ENCODE measurements around the gene LRRC36. TPM values are rescaled to one million over a fixed set of nuclear protein-coding genes. Genes with fewer than 3 reads are reported as not detected.

Gene LRRC36
- total RNA-seq, 1 experiment from 2014 or later: not detected

DNA sequence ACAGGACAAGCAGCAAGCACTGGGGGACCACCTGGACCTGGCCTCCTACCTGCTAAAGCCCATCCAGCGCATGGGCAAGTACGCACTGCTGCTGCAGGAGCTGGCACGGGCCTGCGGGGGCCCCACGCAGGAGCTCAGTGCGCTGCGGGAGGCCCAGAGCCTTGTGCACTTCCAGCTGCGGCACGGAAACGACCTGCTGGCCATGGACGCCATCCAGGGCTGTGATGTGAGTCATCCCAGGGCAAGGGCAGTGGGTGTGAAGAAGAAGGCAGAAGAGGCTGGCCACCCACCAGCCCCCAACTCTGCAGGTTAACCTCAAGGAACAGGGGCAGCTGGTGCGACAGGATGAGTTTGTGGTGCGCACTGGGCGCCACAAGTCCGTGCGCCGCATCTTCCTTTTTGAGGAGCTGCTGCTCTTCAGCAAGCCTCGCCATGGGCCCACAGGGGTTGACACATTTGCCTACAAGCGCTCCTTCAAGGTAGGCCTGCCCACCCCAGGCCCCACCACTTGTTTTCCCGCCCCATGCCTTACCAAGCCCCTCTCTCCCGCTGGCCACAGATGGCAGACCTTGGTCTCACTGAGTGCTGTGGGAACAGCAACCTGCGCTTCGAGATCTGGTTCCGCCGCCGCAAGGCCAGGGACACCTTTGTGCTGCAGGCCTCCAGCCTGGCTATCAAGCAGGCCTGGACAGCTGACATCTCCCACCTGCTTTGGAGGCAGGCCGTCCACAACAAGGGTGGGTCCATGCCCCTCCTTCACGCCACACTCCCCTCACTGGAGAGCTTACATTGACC, 40.0 kb upstream of the LRRC36 start:
- no TSS peak for BruUV-seq (replicated peaks)

More for the DNA sequence above, 40.0 kb upstream of the LRRC36 start:
- Histone ChIP-seq H3K9me2 (ENCODE audit: insufficient read depth) (no peaks in the 10 kb centered on the region), H3K36me3 (ENCODE audit: control insufficient read depth in 1 of 2, insufficient read depth in 2 of 2, low read length in 2 of 2) (peaks cover 3 to 5% of the 10 kb centered on the region in 2 experiments; a peak in 2 of 4 replicates), H4K20me1 (ENCODE audit: insufficient read depth) (no peaks in the 10 kb centered on the region), H2AFZ (ENCODE audit: low read depth, low read length, poor library complexity, severe bottlenecking) (no peak overlapping the region), H3K27me3 (ENCODE audit: insufficient read depth, low read length) (no peaks in the 10 kb centered on the region), H3K27ac (ENCODE audit: low read depth, low read length) (no peak overlapping the region), H3K4me2 (ENCODE audit: low read length) (no peak overlapping the region), H3K9ac (ENCODE audit: low read length) (no peak overlapping the region), H3K4me1 (ENCODE audit: control insufficient read depth in 1 of 2, insufficient read depth in 2 of 2, low read length in 2 of 2) (peaks cover 3 to 20% of the 10 kb centered on the region in 2 experiments; a peak in 3 of 4 replicates), H3K9me3 (ENCODE audit: control insufficient read depth in 1 of 2, insufficient read depth in 1 of 2, low read depth in 1 of 2, low read length in 2 of 2) (no peaks in the 10 kb centered on the region), H3K79me2 (ENCODE audit: insufficient read depth, low read length) (no peaks in the 10 kb centered on the region), H3K4me3 (replicated peaks in 1 of 2; ENCODE audit: low read depth in 1 of 2, low read length in 2 of 2) (no peak overlapping the region)
- POLR2A ChIA-PET: no interaction called here
- RAD21 ChIA-PET (ENCODE audit: low non-redundant PET in 1 of 2, low total read pairs in 2 of 2, uncharacterized antibody in 2 of 2, unreplicated experiment in 2 of 2): no interaction called here
- DNase-seq (ENCODE audit: low read depth, low spot score) (no peak), ATAC-seq (no peak)
- intact Hi-C loops (cut with micrococcal nuclease): no loop called here
- TF ChIP-seq, protein P1, sequence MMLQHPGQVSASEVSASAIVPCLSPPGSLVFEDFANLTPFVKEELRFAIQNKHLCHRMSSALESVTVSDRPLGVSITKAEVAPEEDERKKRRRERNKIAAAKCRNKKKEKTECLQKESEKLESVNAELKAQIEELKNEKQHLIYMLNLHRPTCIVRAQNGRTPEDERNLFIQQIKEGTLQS (IDR thresholded peaks at IDR 0.05): no peak
- TF ChIP-seq CEBPB (IDR thresholded peaks at IDR 0.05; ENCODE audit: low read depth) (no peak), TCF7L2 (IDR thresholded peaks at IDR 0.05; ENCODE audit: borderline replicate concordance, extremely low read depth, insufficient read depth, insufficient read length) (no peak), POLR2AphosphoS5 (IDR thresholded peaks at IDR 0.05; ENCODE audit: low read depth, low read length) (no peak), ZFX (IDR thresholded peaks at IDR 0.05) (no peak), YY1 (IDR thresholded peaks at IDR 0.05; ENCODE audit: extremely low read depth, insufficient replicate concordance, low read depth, low read length) (no peak), FOSL1 (IDR thresholded peaks at IDR 0.05; ENCODE audit: low read depth) (no peak), CBX3 (IDR thresholded peaks at IDR 0.05; ENCODE audit: low read depth) (no peak), ELF1 (IDR thresholded peaks at IDR 0.05; ENCODE audit: borderline replicate concordance, low read depth) (no peak), SP1 (IDR thresholded peaks at IDR 0.05; ENCODE audit: low read depth) (no peak), POLR2A (IDR thresholded peaks at IDR 0.05; ENCODE audit: borderline replicate concordance, extremely low read depth, insufficient read depth, insufficient read length) (no peak), EZH2phosphoT487 (IDR thresholded peaks at IDR 0.05; ENCODE audit: borderline replicate concordance) (no peak), EZH2 (IDR thresholded peaks at IDR 0.05) (no peak), EGR1 (IDR thresholded peaks at IDR 0.05; ENCODE audit: low read depth) (no peak), RAD21 (IDR thresholded peaks at IDR 0.05; ENCODE audit: low read depth) (no peak), SIN3A (IDR thresholded peaks at IDR 0.05; ENCODE audit: low read depth) (no peak)
- TF ChIP-seq, protein P2, sequence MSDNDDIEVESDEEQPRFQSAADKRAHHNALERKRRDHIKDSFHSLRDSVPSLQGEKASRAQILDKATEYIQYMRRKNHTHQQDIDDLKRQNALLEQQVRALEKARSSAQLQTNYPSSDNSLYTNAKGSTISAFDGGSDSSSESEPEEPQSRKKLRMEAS (IDR thresholded peaks at IDR 0.05): no peak
- TF ChIP-seq, protein P3, sequence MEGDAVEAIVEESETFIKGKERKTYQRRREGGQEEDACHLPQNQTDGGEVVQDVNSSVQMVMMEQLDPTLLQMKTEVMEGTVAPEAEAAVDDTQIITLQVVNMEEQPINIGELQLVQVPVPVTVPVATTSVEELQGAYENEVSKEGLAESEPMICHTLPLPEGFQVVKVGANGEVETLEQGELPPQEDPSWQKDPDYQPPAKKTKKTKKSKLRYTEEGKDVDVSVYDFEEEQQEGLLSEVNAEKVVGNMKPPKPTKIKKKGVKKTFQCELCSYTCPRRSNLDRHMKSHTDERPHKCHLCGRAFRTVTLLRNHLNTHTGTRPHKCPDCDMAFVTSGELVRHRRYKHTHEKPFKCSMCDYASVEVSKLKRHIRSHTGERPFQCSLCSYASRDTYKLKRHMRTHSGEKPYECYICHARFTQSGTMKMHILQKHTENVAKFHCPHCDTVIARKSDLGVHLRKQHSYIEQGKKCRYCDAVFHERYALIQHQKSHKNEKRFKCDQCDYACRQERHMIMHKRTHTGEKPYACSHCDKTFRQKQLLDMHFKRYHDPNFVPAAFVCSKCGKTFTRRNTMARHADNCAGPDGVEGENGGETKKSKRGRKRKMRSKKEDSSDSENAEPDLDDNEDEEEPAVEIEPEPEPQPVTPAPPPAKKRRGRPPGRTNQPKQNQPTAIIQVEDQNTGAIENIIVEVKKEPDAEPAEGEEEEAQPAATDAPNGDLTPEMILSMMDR (IDR thresholded peaks at IDR 0.05 in 2 of 3, conservative IDR thresholded peaks at IDR 0.05 in 1 of 3; ENCODE audit: borderline replicate concordance in 1 of 3, insufficient read depth in 1 of 3, low read depth in 2 of 3, low read length in 2 of 3): no peak
- TF ChIP-seq, protein P4, sequence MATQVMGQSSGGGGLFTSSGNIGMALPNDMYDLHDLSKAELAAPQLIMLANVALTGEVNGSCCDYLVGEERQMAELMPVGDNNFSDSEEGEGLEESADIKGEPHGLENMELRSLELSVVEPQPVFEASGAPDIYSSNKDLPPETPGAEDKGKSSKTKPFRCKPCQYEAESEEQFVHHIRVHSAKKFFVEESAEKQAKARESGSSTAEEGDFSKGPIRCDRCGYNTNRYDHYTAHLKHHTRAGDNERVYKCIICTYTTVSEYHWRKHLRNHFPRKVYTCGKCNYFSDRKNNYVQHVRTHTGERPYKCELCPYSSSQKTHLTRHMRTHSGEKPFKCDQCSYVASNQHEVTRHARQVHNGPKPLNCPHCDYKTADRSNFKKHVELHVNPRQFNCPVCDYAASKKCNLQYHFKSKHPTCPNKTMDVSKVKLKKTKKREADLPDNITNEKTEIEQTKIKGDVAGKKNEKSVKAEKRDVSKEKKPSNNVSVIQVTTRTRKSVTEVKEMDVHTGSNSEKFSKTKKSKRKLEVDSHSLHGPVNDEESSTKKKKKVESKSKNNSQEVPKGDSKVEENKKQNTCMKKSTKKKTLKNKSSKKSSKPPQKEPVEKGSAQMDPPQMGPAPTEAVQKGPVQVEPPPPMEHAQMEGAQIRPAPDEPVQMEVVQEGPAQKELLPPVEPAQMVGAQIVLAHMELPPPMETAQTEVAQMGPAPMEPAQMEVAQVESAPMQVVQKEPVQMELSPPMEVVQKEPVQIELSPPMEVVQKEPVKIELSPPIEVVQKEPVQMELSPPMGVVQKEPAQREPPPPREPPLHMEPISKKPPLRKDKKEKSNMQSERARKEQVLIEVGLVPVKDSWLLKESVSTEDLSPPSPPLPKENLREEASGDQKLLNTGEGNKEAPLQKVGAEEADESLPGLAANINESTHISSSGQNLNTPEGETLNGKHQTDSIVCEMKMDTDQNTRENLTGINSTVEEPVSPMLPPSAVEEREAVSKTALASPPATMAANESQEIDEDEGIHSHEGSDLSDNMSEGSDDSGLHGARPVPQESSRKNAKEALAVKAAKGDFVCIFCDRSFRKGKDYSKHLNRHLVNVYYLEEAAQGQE (IDR thresholded peaks at IDR 0.05; ENCODE audit: low read depth): no peak
- TF ChIP-seq, protein P5, sequence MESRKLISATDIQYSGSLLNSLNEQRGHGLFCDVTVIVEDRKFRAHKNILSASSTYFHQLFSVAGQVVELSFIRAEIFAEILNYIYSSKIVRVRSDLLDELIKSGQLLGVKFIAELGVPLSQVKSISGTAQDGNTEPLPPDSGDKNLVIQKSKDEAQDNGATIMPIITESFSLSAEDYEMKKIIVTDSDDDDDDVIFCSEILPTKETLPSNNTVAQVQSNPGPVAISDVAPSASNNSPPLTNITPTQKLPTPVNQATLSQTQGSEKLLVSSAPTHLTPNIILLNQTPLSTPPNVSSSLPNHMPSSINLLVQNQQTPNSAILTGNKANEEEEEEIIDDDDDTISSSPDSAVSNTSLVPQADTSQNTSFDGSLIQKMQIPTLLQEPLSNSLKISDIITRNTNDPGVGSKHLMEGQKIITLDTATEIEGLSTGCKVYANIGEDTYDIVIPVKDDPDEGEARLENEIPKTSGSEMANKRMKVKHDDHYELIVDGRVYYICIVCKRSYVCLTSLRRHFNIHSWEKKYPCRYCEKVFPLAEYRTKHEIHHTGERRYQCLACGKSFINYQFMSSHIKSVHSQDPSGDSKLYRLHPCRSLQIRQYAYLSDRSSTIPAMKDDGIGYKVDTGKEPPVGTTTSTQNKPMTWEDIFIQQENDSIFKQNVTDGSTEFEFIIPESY (IDR thresholded peaks at IDR 0.05; ENCODE audit: extremely low read depth, insufficient replicate concordance, low read length): no peak
- CTCF ChIA-PET: no interaction called here
